GM18511 (cell line): ENCODE measurements around the gene DRD1.

ENCODE experiments used
- ATAC-seq: cut with Tn5 transposase; IDR thresholded peaks from one replicate; pipeline ENCODE4 v1.9.1; 2021; ENCODE audit warnings: mild to moderate bottlenecking, moderate library complexity; ENCODE audit not compliant: unreplicated experiment

Gene DRD1

DNA sequence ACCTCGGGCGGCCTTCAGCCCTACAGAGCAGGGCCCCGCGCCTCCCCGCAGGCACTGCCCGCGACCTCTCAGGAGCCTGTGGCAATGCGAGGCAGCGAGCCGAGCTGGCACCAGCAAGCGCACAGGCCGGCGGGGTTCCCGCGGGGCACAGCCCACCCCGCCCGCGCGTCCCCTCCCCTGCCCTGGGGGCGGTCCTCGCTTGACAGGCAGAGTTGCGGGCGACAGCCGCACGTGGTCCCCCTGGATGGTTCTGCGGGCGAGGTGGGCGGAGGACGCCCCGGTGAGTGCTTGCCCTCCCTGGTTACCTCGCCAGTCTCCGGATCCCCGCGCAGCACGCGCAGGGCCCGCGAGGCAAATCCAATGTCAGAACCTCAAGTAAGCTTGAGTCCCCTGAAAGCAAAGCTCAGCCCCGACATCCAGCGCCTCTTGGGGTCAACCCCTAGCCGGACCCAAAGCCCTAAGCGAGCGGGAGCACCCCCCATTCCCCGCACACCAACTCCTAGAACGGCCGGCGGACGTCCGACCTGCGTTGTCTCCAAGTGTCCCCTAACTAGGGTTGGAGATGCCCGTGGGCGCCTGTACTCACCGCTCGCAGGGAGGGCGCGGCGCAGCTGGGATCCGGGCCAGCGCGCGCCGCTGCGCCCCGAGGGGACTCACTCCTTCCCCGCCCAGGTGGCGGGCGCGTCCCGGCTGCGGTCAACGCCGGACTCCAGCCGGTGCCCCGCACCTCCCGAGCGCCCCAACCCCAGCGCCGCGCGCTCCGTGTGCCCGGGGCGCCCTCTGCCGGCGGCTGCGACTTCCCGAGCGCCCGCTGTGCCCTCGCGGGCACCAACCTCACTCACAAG, at the start of gene DRD1:
TSS of gene DRD1 (minus strand) at position 123 of the 845 bp plus-strand sequence. CDS start 1,083 bp downstream, outside the sequence.
- peak; percentile 77 for ATAC-seq

DNA sequence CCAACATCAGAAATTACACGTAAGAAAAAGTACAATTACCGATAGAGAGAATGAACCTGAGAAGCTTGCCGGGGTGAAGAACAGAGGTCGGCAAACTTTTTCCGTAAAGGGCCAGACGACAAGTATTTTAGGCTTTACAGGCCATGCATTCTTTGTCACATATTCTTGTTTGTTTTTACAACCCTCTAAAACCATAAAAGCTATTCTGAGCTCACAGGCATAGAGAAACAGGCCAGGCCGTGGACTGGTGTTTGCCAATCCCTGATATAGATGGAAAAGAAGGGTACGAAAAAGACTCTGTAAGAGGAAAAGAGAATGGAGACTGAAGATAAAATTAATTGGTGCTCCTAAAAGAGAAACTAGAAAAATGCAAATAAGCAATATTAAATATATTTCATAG, 49.7 kb upstream of the DRD1 start:
- ATAC-seq, result no peak

DNA sequence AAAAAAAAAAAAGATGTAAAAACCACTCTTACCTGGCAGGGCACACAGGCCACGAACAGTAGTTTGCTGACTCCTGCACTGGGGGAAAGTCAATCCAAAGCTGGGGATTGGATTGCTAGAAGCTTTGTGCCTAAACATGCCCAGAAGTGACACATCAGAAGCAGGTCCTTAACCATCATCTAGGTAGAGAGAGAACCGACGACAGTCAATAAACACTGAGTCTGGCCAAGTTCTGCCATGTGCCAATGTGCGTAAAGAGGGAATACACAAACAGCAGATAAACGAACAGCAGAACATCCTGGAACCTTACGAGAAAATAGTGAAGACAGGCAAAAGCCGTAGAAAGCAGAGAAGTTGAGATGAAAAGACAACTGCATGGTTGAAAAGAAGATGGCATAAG, 49.3 kb upstream of the DRD1 start:
- ATAC-seq, result no peak

DNA sequence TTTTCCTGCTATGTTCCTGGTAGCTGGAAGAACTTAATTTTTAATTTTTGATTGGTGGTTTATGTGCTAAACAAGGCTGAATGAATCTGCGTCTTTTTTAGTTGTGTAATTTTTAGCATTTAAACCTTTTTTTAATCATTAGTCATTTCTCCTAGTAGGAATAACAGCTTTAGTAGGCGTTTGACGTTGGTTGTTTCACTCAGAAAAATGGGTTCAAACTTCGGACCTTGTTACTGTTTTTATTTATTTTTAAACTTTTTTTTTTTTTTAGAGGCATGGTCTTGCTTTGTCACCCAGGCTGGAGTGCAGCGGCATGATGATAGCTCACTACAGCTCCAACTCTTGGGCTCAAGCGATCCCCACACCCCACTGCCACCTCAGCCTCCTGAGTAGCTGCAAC, 47.2 kb upstream of the DRD1 start:
- no peak for ATAC-seq

DNA sequence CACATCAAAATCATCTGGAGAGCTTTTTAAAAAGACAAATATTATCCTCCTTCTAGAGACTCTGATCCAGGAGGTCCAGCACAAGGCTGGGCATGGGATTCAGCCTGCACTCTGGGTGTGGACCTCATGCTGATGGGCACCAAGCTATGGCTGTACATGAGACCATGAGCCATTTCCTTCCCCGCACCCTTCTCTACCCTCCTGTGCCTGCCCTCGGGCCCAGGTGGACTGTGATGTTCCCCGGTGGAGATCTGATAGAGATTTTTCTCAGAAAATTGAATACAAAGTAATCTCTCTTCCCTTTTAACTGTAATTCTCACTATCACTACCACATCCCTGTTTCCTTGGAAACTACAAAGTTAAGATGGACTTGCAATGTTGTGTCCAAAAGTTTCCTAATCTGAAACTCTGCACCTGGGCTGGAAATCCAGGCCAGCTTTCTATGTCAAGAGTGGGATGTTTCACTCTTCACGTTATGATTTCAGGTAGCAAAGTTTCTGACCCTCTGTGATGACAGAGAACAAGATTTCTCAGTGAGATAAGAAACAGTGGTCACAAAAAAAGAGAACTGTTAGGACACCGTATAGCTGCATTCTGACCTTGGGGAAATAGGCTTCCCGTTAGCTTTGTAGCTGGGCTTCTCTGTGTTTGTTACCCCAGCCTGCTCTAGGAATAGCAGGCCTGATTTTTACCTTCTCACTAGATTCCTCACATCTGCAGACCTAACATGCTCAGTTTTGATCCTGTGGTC, 45.9 kb upstream of the DRD1 start:
- ATAC-seq, result no peak

DNA sequence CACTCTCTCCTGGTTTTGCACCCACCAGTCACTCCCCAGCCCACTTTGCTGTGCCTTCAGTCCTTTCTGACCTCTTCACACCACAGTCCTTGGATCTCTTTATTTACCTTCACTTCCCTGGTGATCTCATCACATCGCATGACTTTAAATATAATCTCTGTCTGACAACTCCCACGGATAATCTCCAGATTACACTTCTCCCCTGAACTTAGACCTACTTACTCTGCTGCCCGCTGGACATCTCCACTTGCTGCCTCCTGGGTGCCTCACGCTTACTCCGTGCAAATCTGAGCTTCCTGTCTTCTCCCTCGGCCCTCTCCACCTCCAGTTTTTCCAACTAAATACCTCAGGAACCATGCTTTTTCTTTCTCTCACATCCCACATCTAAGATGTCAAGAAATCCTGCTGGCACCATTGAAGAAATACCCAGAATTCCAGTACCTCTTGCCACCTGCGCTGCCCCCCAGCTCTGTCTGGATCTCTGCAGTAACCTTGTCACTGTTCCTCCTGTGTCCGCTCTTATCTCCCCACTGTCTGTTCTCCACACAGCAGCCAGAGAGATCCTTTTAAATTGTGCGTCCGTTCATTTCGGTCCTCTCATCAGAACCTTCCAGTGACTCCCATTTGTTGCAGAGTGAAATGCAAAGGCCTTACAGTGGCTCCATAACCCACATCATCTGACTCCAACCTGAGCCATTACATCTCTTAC, 43.7 kb upstream of the DRD1 start:
- ATAC-seq, result no peak

DNA sequence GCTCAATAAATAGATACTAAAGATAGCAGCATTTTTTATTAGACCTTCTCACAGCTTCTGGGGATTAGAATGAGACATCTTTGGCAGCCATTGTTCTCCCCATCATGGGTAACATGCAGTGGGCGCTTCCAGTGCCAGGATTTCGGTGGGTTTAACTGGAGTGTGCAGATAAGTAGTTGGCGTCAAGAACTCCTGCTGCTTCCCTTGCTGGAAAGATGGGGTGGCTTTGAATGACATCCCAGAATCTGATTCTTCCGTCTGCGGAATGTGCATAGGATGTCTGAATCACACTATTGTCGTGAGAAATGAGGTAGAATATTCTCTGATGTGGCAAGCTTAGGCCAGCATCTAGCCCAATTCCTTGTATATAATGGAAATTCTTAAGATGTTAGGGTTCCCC, 41.6 kb upstream of the DRD1 start:
- no peak for ATAC-seq

DNA sequence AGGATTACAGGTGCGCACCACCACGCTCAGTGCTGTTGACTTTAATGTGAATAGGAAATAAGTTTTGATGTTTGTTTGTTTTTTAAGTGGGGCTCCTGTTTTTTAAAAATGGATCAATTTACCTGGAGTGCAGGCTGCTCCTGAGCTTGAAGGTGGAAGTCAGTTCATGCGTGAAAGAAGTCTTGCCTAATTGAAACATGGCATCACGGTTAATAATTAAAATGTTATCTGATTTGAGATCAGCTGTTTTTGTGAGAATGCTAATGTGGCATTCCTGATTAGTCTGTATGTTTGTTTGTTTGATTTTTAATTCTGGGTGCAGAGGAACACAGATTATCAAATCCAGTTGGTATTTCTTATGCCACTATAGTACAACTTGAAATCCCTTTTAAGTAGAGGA, 40.8 kb upstream of the DRD1 start:
- no peak for ATAC-seq

DNA sequence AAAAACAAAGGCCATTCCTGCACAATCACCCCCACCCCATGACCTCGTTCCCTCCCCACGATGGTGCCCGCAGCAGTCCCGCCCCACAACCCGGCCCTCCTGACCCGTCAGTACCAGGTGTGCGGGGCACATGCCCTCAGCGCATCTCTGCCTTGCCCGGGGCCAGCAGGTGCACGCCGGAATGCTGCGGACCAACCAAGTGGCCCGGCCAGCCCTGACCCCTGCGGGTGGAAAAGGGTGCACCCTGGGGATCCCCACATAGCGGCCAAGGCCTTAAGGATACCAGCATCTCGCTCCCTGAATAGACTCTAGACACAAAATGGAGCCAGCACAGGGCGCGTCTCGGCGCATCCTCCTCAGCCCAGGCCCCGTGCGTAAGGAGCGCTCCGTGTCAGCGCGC, 40.3 kb upstream of the DRD1 start:
- no peak for ATAC-seq

DNA sequence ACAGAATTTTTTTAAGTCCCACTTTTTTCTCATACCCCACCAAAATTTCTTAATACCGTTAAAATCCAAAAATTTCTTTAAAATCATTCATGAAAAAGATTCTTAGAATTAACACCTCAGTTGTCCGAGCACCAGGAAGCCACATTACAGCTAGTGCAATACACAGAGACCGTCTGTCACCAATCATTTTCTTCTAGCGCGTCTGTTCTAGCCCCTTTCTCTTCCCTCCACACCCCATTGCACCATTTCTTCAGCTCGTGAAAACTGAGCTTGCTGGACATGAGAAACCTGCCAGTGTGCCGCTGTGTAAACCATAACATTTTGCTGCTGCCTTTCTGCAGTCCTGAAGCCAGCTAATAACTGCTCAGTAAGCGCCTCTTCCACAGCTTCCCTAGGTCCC, 39.4 kb upstream of the DRD1 start:
- ATAC-seq, result no peak

DNA sequence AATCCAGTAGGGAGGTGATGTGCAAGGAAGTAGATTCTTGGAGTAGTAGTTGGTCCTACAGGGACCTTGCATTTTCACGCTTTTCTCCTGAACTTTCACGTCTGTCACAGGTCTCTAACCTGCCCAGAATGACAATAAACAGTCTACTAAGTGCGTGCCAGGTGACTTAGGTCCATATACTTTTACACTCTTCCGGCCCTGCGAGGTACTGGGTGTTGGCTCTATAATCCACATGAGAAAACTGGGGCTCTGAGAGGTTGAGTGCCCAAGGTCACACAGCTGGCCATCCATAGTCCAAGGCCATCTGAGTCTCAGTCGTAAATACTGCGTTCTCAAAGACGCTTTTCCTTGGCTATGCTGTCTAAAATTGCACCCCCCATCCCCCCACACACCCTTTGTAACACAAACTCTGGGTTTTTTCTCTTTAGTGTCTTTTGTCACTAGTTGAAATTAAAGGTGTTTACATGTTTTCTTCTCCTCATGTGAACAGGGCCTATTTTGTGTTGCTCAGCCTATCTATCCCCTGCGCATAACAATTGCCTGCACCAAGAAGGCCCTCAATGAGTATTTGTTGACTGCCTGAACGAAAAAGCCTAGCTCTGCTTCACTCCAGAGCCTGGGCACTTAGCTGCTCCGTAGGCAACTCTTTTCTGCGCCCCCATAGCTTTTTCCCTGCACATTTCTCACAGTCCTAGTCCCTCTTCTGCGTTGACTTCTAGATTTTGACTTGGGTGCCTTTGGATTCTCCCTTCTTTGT, 35.3 kb upstream of the DRD1 start:
- peak; percentile 3 for ATAC-seq

DNA sequence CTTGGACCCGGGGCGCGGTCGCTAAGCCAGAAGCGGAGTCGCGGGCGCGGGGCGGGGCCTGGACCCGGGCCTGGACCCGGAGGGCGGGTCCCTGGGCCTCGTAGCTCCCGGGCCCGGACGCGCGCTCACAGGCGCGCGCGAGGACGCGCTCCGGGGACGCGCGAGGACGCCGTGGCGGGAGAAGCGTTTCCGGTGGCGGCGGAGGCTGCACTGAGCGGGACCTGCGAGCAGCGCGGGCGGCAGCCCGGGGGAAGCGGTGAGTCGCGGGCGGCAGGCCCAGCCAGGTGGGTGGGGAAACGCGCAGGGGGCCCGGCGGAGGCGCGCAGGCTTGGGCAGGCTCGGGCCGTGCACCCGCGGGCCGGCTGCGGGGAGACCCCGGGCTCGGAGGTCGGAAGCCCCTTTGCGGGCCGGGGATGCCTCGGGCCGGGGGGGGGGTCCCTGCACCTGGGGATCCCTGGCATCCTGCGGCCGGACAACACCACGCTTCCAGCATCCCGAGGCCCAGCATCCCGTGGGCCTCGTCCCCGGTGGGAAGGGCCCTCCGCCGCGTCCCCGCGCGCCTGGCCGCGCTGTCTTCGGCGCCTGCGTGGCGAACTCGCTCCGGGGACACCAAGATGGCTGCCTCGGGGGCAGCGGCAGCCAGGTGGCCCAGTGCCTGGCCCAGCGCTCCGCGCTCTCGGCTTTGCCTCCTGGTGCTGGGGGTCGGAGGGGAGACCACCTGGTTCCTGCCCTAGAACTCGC, 34.6 kb upstream of the DRD1 start, which contains the start of gene SFXN1:
TSS of gene SFXN1 (plus strand) at position 177 of the 741 bp plus-strand sequence. CDS start 13,544 bp downstream, outside the sequence.
- peak; percentile 89 for ATAC-seq

DNA sequence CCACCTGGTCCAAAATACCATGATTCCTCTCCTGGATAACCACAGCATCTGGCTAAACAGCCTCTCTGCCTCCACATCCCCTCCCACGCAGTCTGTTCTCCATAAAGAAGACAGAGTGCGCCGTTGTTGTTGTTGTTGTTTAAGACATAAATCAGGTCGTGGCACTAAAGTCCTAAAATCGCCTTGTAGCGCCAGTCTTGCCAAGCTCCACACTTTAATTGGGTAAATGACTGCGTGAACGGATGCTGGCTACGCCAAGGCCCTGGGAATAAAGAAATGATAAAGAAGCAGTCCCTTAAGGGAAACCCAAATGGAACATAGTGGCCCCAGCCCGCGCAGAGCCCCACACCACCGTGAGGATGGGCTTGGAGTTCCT, 34.0 kb upstream of the DRD1 start:
- ATAC-seq, result no peak

DNA sequence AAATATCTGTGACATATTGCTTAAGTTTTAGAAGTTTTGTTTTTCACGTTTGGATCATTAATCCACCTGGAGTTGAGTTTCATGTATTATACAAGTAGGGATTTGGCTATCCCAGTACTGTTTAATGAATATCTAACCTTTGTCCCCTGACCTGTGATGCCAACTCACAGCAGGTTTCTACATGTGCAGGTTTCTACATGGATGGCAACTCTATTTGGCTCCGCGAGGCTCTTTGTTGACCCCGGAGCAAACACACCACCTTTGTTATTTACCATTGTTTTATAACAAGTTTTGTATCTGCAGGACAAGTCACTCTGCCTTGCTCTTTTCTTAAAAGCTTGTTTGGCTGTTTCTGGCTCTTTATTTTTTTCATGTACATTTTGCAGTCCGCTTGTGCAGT, 33.5 kb upstream of the DRD1 start:
- no peak for ATAC-seq

DNA sequence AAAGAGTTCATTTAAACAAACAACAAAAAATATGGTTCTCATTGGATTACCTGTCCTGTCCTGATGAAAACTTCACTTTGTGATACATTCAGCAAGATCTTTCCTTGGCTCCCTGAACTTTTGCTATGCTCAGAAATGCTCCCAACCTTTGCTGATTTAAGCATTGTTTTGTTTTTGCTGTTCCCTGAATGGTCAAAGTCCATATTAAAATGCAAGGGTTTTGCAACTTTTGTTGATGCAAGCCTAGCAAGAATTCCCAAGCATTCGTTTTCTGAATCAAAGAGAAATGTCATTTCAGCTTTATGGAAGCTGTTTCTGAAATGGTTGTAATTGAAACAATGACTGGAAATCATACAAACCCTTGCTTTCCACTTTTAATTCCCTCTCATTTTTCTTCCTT, 31.3 kb upstream of the DRD1 start:
- ATAC-seq, result no peak

DNA sequence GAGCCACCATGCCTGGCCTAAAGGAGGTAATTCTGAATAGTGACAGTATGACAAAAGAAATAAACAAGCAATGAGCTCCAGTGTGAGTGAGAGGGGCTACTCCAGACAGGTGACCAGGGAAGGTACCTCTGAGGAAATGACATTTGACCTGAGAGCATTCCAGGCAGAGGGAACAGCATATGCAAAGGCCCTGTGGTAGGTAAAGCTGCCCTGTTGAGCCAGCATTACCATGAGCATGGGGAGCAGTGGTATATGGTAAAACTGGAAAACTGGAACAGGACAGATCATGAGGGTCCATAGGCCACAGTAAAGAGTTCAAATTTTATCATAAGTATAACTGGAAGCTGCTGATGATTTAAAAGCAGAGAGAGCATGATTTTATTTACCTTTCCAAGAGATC, 28.4 kb upstream of the DRD1 start:
- ATAC-seq, result no peak

DNA sequence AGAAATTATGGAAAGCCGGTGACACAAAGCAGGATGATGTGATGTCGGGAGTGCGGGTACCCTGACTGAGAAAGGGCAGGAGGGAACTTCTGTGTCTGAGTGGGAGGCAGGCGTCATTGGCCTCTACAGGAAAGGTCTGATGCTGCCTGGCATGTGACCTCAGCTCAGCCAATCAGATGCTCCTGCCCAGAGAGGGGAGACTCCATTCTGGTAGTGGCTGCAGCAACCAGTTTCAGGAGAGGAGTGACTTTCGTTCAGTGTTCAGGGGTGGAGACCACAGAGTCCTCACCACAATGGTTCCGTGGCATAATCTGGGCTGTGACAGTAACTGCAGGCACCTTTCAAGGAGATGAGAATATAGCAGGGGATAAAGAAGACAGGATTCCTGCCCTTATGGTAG, 27.6 kb upstream of the DRD1 start:
- ATAC-seq, result peak; percentile 55

DNA sequence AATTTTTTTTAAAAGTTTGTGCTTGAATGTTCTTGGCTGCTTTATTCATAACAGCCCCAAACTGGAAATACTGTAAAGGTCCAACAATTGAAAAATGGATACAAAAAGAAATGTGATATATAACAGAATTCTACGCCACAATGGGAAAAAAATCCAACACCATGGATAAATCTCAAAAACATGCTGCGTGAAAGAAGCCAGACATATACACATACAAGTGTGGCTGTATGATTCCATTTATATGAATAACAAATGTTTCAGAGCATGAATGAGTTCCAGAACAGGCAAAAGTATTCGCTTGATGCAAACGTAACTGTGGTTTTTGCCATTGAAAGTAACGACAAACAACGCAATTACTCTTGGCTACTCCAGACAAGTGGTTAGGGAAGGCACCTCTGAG, 27.2 kb upstream of the DRD1 start:
- ATAC-seq, result no peak

DNA sequence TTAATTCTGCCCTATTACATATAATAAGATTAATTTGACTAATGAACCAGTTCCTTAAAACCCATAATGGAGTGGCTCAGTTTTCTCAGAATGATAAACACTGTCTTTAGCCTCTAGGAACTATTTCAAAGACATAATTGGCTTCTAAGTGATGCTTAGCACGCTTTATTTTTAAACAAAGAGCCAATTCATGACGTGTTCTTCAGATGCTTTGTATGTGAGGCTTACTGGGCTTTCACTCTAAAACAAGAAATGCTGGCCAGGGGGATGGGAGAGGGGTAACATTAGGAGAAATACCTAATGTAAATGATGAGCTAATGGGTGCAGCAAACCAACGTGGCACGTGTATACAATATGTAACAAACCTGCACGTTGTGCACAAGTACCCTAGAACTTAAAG, 26.8 kb upstream of the DRD1 start:
- no peak for ATAC-seq

DNA sequence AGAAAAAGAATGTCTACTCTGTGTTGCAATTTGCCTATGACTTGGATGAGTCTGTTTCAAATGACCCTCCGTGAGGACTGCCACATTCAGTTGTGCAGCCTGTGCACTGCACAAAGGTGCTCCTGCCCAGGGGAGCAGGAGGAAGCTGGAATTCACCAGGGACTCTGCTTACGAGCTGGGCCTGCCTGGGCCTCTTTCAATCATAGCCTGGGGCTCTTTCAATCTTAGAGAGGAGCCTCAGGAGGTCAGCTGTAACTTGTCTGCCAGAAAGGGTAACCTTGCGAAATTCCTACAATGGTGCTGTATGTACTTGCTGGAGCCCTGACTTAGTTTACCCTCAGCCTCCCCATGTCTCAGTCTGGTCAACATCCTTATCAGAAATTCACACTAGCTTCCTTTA, 25.9 kb upstream of the DRD1 start:
- no peak for ATAC-seq
